Islet precursor cell (in vitro differentiated cells): ENCODE data around the gene SERP2.

Experiments
- DNase-seq: peaks from one replicate; pipeline ENCODE4 v3.0.0-alpha.2; 2018

Gene SERP2

GRCh38 chr13:44389060-44389666, 15.5 kb downstream of the SERP2 start:
- no peak for DNase-seq

- no peak for DNase-seq
These were observed 16.3 kb downstream of the SERP2 start for GRCh38 chr13:44389876-44390275.

- DNase-seq, result no peak
These were observed 19.8 kb downstream of the SERP2 start for GRCh38 chr13:44393391-44393790.

- peak; percentile 41 for DNase-seq
These were observed 21.0 kb downstream of the SERP2 start for GRCh38 chr13:44394658-44395057.

GRCh38 chr13:44395976-44396694, 22.5 kb downstream of the SERP2 start:
- peak; percentile 34 for DNase-seq

- peak; percentile 93 for DNase-seq
These were observed 23.3 kb downstream of the SERP2 start for GRCh38 chr13:44396701-44397580.

- DNase-seq, result peak; percentile 53
These were observed 24.2 kb downstream of the SERP2 start for GRCh38 chr13:44397766-44398223.

GRCh38 chr13:44398606-44399005, 25.0 kb downstream of the SERP2 start:
- peak; percentile 30 for DNase-seq

- peak; percentile 37 for DNase-seq
These were observed 25.4 kb downstream of the SERP2 start for GRCh38 chr13:44399074-44399473.

GRCh38 chr13:44400736-44401135, 27.1 kb downstream of the SERP2 start:
- no peak for DNase-seq

- DNase-seq, result no peak
These were observed 28.0 kb downstream of the SERP2 start for GRCh38 chr13:44401577-44401976.

GRCh38 chr13:44402899-44403445, 29.3 kb downstream of the SERP2 start:
- no peak for DNase-seq

GRCh38 chr13:44403461-44404056, 29.9 kb downstream of the SERP2 start:
- DNase-seq, result peak; percentile 80

GRCh38 chr13:44404261-44405132, 30.9 kb downstream of the SERP2 start:
- DNase-seq, result peak; percentile 72

- DNase-seq, result no peak
These were observed 33.0 kb downstream of the SERP2 start for GRCh38 chr13:44406617-44407016.

GRCh38 chr13:44407379-44407778, 33.8 kb downstream of the SERP2 start:
- no peak for DNase-seq

GRCh38 chr13:44407891-44408290, 34.3 kb downstream of the SERP2 start:
- DNase-seq, result no peak

GRCh38 chr13:44409595-44409994, 36.0 kb downstream of the SERP2 start:
- no peak for DNase-seq

- DNase-seq, result no peak
These were observed 36.8 kb downstream of the SERP2 start for GRCh38 chr13:44410328-44410859.

- no peak for DNase-seq
These were observed 38.2 kb downstream of the SERP2 start for GRCh38 chr13:44411841-44412240.

GRCh38 chr13:44412346-44412935, 38.8 kb downstream of the SERP2 start:
- no peak for DNase-seq
